NCI-H146 (cell line): ENCODE data around the gene TMEM203.
A peak's percentile ranks its signal among the peaks of the same experiment; 100 is the strongest.
"Not testable (repeated sequence)": the region's sequence is repeated elsewhere in the genome, so short reads cannot be mapped to it uniquely, and the experiment has no call there.

Experiments
- DNase-seq: peaks from one replicate; lab custom pipeline; 2025; lab: John Stamatoyannopoulos, UW

TMEM203 gene, protein sequence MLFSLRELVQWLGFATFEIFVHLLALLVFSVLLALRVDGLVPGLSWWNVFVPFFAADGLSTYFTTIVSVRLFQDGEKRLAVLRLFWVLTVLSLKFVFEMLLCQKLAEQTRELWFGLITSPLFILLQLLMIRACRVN

DNA sequence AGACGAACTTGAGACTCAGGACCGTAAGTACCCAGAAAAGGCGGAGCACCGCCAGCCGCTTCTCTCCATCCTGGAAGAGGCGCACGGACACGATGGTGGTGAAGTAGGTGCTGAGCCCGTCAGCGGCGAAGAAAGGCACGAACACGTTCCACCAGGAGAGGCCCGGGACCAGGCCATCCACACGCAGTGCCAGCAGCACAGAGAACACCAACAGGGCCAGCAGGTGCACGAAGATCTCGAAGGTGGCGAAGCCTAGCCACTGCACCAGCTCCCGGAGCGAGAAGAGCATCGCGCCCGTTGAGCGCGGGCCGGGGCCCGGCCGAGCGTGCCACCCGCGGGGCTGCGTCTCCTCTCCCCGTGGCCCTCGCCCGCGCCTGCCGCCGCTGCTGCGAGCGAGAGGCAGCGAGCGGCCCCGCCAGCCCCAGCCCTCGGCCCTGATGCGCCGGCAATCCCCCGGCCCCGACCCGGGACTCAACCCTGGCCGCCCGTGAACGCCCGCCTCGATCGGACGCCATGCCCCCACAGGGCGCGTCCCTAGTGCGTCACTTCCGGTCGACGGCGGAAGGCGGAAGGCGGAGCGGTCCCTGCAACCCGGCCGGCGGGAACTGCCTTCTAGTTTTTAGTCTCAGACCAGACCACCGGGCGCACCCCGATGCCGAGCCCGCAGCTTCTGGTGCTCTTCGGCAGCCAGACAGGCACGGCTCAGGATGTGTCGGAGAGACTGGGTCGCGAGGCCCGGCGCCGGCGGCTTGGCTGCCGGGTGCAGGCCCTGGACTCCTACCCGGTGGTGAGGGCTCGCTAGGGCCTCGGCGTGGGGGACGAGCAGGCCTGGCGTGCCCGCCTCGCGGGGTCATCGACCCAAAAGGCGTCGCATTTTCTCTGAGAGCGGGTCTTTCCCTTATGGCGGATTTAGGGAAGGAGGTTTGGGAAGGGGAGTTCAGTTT lies at the start of gene TMEM203, which contains the start of gene NDOR1:
TMEM203 (minus strand) TSS at position 523 of the 944 bp plus-strand sequence; CDS start at position 289, 234 bp downstream.
NDOR1 (plus strand) TSS at position 575 of the 944 bp plus-strand sequence; CDS start at position 653, 78 bp downstream.
- peak; percentile 70 for DNase-seq

DNA sequence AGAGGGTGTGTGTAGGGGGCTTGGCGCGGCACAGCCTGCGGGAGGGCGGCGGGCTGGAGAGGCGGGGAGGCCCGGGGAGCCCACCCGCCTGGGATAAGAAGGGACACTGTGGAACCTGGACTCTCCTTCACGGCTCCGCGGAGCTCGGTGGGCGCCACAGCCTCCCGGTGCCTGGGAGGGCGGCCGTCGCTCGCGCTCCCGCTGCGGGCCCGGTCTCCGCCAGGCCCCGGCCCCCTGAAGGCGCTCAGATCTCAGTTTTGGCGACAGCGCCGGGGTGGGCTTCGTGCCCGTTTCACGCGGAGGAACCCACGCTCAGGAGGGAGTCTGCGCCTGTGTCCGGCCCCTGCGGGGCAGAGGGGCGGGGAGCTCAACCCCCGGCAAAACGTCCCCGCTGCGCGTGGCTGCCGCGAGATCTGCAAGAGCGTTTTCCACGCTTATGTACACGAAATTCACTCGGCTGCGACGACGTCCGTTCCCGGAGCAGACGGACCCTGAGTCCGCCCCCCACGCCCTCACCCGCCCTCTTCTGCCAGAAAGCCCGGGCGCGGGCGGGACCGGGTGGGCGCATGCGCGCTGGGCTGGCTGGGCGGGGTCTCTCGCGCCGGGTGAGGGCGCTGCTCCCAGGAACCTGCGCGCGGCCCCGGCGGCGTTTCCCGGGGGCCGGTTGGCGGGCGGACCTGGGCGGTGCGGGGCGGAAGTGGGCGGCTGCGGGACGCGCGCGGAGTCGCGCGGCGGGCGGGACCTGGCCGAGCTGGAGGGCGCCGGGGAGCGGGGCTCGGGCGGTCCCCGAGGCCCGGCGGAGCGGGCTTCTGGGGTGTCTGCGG lies 49.4 kb upstream of the TMEM203 start, which contains the start of gene NELFB:
NELFB (plus strand) TSS at position 704 of the 824 bp plus-strand sequence.
- DNase-seq, result peak; percentile 80

DNA sequence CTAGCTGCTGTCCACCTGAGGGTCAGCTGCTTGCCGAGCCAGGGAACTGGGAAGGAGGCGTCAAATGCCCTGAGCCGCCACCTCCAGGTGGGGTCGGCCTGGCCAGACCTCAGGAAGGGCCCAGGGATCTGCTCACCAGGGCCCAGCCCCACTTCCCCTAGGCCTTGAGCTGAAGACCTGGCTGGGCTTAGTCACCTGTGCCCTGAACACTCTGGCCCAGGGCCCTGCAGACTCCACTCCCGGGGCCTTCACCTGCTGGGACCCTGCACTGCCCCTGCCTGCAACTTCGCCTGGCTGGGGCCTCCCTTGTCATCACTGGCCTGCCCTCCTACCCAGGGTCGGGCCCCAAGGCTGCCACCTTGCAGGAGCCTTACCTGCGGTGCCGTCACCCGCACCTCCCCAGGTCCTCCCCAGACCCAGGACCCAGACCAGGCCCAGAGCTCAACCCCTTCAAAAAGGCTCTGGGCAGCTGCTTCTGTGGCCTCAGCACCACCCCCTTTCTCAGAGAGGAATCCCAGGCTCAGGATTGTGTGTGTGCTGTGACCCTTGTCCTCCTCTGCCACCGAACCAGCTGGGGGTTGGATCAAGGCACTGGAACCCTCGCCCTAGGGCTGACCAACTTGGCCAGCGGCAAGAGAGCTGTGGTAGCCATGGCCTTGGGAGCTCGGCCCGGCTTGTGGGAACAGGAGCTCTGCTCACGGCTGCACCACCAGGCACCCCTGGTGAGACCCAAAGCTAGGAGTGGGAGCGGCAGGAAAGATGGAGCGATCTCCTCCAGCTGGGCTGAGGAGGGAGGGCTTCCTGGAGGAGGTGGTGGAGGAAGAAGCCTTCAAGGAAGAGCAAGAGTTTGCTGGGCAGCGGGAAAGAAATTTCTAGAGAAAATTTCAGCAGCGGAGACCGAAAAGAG lies 48.5 kb upstream of the TMEM203 start:
- peak; percentile 37 for DNase-seq

DNA sequence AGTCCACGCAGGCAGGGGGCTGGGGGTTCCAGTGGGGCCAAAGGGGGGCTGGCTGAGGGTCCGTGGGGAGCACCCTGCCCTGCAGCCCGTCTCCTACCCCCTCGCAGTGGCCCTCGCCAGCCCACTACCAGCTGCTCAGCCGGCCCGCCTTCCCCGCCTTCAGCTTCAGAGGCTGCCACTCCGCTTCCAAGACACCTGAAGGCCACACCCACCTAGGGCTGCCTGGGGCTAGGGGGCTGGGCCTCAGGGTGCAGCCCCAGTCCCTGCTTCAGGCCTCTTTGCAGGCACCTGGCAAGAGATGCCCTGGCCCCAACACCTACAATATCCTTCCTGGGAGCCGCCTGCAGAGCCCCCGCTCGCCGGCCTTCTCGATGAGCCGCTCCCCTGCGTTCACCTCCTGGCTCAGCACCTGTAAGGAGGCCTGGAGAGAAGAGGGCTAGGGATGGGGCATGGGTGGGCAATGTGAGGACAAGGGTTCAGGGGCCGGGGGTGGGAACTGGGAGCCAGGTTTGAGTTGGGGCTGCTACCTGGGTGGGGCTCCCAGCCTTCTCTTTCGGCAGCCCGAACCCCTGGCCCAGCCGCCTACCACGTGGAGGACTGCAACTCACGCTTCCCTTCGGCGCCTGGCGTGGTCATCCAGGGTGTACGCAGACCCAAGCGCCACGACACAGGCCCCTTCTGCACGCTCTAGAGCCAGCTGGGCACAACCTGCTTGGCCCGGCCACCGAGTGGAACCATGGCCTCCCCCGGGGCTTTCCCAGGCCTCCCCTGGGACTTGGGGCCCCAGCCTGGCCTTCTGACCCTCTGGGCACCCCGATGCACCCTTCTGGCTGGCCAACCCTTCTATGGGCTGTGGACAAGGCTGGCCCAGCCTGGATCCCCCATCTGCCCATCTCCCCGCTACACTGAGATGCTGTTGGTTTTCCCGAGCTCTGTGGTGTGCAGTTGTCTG lies 47.4 kb upstream of the TMEM203 start:
- DNase-seq, result peak; percentile 43

DNA sequence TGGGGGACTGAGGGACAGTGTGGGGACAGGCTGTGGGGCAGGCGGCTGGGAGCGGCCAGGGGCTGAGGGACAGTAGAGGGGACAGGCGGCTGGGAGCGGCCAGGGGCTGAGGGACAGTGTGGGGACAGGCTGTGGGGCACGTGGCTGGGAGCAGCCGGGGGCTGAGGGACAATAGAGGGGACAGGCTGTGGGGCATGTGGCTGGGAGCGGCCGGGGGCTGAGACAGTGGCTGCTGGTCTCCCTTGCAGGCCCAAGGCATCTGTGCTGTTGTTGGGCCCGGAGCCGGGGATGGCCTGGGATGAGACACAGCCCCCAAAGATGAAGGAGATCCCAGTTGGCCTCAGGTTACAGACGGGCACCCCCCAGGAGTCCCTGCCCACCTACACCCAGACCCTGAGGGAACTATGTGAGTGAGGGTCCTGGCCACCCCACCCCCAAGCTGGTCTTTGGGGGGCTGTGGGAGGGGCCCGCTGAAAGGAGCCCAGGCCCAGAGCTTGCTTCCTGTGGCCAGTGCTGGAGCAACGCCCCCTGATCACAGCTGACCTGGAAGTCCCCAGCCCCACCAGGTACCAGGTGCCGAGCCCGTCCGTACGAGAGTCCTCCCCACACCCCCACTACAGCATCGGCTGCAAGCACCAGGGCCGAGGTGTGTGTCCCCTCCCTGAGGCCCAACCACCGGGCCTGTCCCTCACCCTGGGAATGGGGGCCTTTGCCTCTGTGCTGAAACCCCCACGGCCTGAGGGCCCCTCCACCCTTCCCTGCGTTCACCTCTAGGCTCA lies 46.2 kb upstream of the TMEM203 start:
- DNase-seq, result no peak

DNA sequence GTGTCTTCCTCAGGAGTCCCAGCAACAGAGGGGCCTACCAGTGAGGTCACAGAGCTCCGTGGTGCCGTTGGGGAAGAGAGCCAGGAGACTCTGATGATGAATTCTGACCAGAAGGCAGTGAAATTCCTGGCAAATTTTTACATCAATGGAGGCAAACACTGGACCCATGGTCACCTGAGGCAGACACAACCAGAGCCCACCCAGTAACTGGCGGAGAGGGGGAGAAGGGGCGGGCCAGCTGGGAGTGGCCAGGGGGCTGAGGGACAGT lies 45.7 kb upstream of the TMEM203 start, which contains the start of gene STPG3:
STPG3 (plus strand) TSS at position 93 of the 268 bp plus-strand sequence; CDS start at position 94, 1 bp downstream.
- no peak for DNase-seq

DNA sequence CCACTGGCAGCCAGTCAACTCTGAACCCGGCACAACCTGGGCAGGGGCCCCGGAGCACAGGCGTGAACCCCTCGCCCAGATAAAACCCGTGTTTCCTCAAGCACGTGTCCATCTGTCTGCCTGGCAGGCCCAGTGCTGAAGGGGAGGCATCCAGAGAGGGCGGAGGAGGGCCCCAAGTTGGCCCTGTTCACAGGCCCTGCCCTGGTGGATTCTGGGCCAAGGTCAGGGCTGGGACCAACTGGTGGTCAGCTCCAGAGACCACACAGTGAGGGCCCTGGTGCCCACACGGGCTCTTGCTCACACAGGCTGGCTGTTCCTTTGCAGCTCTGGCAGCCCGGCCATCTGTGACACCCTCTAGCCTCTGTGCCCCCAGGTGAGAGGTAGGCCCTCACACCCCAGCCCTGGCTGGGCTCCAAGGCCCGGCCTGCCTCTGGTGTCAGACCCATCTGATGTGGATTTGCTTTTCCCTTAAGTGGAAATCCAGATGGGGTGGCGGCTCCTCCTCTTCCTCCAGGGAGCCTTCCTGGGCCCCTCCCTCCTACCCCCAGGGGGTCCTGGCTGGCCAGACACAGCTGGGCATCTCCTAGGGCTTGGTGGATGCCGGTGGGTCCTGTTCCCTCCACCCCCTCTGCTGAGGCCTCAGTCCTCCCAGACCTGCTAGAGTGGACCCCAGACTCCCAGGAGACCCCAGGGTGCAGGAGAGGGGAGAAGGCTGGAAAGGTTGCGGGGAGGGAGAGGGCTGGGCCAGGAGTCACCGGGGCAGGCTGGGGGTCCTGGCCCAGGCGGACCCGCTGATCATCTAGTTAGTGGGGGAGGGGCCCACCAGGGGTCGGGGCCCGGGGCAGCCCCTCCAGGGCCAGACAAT lies 45.1 kb upstream of the TMEM203 start:
- DNase-seq, result no peak

DNA sequence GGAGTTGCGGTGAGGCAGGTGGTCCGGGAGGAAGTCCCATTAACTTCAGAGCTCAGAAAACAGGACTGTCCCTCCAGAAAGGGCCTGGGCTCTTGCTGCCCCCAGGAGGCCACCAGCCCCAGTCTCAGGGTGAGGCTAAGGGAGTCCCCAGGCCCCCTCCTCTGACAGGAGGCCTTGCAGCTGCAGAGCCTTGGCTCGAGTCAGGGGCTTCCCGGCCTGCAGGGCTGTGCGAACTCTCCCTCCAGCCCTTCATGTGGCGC lies 42.4 kb upstream of the TMEM203 start:
- DNase-seq, result no peak

DNA sequence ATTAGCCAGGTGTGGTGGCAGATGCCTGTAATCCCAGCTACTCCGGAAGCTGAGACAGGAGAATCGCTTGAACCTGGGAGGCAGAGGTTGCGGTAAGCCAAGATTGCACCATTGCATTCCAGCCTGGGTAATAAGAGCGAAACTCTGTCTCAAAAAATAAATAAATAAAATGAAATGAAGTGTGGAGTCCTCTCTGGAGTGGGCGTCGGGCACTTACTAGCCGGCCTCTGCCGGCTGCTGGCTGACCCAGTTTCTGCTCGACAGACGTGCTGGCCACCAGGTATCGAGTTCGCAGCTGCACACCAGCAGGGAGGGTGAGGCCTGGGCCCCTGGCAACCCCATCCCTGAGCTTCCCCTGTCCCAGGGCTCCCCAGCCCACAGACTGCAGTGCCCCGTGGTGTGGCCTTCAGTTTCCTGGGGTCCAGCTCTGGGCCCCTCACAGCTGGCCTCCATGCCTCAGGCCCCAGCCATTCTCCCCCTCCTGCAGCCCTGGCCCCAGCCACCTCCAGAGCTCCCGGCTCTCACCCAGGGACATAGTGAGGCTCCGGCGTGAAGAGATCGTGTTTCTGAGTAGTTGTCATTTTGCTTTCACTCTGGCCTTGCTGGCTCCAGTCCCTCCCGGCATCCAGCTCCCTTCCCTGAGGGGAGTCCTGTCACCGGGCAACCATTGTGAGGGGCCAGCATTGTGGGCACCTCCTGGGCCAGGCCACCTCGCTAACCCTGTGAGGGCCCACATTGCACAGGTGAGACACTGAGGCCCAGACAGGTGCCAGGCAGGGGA lies 41.9 kb upstream of the TMEM203 start:
- no peak for DNase-seq

DNA sequence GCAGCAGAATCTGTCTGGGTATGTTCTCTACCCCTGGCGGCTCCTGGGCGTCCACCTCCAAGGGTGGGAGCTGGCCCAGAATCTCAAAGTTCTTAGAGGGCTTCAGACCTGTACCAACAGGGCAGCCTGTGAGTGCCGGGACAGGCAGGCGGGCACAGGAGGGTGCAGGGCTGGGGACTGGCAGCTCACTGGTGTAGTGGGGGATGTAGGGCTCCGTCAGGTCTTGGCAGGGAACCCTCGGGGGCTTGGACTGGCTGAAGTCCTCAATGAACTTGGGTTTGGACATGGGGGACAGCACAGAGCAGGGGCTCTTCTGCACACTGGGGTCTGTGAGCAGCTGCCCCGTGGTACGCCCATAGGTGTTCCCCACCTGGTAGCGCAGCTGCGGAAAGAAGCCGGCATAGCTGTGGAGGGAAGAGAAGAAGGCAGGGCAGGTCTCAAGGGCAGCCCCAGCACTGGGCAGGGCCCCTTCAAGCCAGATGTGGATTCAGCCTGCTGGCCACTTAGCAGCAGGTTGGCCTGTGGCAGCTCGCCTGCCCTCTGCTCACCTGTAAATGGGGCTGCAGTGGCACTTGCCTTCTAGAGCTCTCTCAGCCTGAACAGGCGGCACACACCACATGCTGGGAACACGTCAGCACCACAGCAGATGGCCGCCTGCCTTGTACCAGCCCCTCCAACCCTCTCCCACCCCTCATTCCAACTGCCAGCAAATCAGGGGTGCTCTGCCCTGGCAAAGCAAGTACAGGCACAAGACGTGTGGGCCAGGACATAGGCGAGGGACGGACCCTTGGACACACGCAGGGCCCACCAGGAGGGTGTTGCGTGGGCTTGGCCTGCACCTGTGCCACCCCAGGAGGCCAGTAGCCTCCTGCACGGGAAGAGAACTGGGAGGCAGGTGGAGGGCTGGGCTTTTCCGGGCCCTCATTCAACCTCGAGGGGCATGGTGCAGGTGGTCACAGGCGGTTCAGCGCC lies 40.3 kb upstream of the TMEM203 start:
- peak; percentile 33 for DNase-seq

DNA sequence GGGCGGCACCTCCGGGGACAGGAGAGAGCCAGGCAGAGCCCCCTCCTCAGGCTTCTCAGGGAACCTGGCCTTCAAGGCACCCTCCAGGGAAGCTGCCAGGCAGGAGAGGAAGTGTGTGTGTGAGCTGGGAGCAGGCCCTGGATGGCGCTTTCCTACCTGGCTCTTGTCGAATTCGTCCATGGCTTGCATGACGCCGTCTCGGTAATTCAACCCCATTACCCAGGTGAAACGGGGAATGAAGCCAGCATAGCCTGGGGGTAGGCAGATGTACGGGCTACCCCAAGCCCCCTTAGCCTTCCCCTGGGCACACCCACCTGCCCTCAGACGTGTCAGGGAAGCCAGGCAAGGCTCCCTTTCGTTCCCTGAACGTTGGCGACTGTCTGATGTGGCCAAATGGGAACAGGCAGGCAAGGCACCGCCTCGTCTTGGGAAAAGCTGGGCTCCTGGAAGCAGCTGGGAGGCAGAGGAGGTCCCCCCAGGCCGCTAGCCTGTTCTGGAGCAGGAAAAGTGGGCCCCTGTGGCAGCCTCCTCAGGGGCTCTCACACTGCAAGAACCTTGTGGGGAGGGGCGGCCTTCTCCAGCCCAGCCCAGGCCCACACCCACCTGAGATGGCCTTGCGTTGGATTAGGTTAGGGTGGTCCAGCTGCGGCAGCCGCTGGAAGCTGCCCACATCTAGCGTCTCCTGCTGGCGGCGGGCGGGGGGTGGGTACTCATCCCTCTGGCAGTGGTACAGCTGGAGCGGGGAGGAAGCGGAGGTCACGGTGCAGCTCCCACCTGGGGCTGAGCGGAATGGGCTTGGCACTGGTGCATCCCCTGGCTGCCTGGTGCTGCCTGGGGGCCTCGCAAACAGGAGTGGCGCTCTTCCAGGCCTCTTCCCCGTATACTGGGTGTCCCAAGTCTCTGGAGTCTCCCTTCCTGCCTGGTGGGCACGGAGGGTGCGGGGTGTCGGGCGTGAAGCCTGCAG lies 39.3 kb upstream of the TMEM203 start:
- no peak for DNase-seq

DNA sequence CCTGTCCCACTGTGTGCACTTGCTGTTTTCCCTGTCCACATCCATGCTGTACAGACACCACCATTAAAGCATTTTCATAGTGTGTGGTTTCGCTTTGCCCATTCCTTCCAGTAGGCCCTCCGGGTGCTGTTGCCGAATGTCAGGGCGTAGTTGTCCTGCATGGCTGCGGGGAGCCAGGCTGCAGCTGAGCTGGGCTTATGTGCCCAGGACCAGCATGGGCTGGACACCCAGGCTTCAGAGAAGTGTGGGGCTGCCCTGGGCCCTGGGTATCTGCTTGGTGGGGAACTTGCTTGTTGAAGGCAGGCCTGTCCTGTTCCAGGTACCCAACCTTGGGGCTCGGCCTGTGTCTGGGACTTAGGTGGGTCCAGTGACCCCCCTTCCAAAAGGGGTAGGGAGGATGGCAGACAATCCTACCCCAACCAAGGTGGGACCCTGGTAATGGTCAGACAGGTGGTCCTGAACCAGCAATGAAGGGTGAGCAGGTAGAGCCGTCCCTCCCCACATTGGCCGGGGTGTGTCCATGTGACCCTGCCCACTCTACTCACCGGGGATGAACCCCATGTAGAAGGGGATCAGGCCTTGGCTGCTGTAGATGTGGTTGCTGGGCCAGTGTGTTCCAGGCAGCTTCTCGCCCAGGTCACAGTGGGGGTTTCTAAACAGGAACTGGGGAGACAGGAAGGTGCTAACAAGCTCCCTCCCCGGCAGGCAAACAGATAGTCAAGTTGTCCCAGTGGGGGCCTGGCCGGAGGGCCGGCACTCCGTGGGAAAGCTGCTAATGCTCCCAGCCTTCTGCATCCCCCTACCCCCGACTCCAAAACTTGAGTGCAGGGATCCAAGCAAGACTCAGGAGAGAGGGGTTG lies 38.4 kb upstream of the TMEM203 start:
- DNase-seq, result no peak

DNA sequence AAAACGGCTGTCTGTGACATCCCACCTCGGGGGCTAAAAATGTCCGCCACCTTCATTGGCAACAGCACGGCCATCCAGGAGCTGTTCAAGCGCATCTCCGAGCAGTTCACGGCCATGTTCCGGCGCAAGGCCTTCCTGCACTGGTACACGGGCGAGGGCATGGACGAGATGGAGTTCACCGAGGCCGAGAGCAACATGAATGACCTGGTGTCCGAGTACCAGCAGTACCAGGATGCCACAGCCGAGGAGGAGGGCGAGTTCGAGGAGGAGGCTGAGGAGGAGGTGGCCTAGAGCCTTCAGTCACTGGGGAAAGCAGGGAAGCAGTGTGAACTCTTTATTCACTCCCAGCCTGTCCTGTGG lies 37.8 kb upstream of the TMEM203 start:
- DNase-seq, result not testable (repeated sequence)
